Adrenal gland (tissue), 12 donors: Measurements from ENCODE around the gene IQSEC3. TPM values are rescaled to one million over a fixed set of nuclear protein-coding genes. Genes with fewer than 3 reads are reported as not detected.

Experiments used
- DNase-seq, 7 donors: peaks; one replicate each; pipeline ENCODE4 v3.0.0-alpha.2; 2019 to 2020
- H3K27ac ChIP-seq, 5 donors: fragments of 200-600 bp; sonication (generic) in 4 of 5; 1 replicate in 3 of 5; 2 replicates in 2 of 5; pipeline versions ENCODE4 v1.5.1 to v1.8.0; 2016 to 2020; ENCODE audit warnings: mild to moderate bottlenecking in 1 of 5
- H3K27me3 ChIP-seq: fragments of 200-600 bp; 2 replicates; pipeline ENCODE4 v1.8.0; 2021
- H3K36me3 ChIP-seq, 2 donors: fragments of 200-600 bp; replicated peaks in 1 of 2; 1 replicate in 1 of 2; 2 replicates in 1 of 2; pipeline versions ENCODE4 v1.5.1 to v1.8.0; 2018 to 2022
- H3K4me1 ChIP-seq, 2 donors: fragments of 200-600 bp; replicated peaks in 1 of 2; 1 replicate in 1 of 2; 2 replicates in 1 of 2; pipeline versions ENCODE4 v1.5.1 to v1.8.0; 2018 to 2021
- H3K4me3 ChIP-seq, 4 donors: fragments of 200-600 bp; sonication (generic) in 3 of 4; one replicate each; pipeline ENCODE4 v1.5.1; 2016 to 2018
- H3K9me3 ChIP-seq, 3 donors: fragments of 200-600 bp; sonication (generic) in 1 of 3; replicated peaks in 1 of 3; 1 replicate in 2 of 3; 2 replicates in 1 of 3; pipeline versions ENCODE4 v1.5.1 to v1.8.0; 2016 to 2021
- CTCF ChIP-seq, 6 experiments: fragments of 450-650 bp in 4 of 6; fragments of 200-600 bp in 2 of 6; sonication (generic) in 1 of 6; IDR thresholded peaks; 1 replicate in 5 of 6; 2 replicates in 1 of 6; pipeline versions ENCODE4 v1.5.1 to v1.8.0; 2016 to 2021; ENCODE audit warnings: antibody characterized with exemption in 6 of 6, mild to moderate bottlenecking in 2 of 6, moderate library complexity in 1 of 6
- POLR2A ChIP-seq, 2 donors: fragments of 450-650 bp; IDR thresholded peaks; one replicate each; pipeline ENCODE4 v1.6.1; 2017; ENCODE audit warnings: antibody characterized with exemption in 2 of 2, mild to moderate bottlenecking in 2 of 2, moderate library complexity in 1 of 2
- WGBS, 4 donors: extraction: QIAGEN DNeasy Blood & Tissue Kit in 2 of 4; methylation state at CpG; one replicate each; pipeline versions ENCODE4 v1.1.5 to v1.1.7; 2013 to 2017; 5-methylcytosine and 5-hydroxymethylcytosine counted together
- intact Hi-C, 2 donors: fragments of 100-400 bp; cut with DNase I; formaldehyde crosslinking; loops; one replicate each; pipeline versions ENCODE4 v1.14.1 to v1.15.0; 2022 to 2023
- polyA plus RNA-seq, 3 donors: library from polyadenylated mRNA; stranded (reverse); fragments of 200-250 nt in 2 of 3; fragments of 350-450 nt in 1 of 3; fragmentation: Illumina TruSeq in 1 of 3; extraction: RNeasy Lipid Tissue Mini Kit (QIAGEN cat#74804) in 1 of 3; gene quantifications; one replicate each; pipeline ENCODE4 v1.2.3, GENCODE V29; 2013 to 2014
- total RNA-seq, 9 donors: library from RNA; depleted of rRNA in 4 of 9; stranded (reverse); fragments of >200 nt in 4 of 9; fragments of 120-200 nt in 1 of 9; fragmentation: NEBNext Ultra II Directional in 1 of 9; extraction: Animal tissue kit (Norgen Biotek cat#: 25700) in 1 of 9; gene quantifications; one replicate each; pipeline versions ENCODE4 v1.1.0 to v1.2.4, GENCODE V29; 2013 to 2023
- donor health status: healthy with polysubstance abuse.
- donor health status: Bipolar disorder and iron deficiency.
- donor health status: DM: yes; HTN: yes; CAD: no.
- donor health status: DM: no; HTN: no; CAD: no.
- donor health status: DM: no; HTN: no; CAD: no.
- donor health status: DM: yes; HTN: yes; CAD: no.

The IQSEC3 gene
- total and polyA plus RNA-seq, 12 donors, result 0.13 to 6.3 (median 1.00) TPM

- 72 to 86% (median 79%) methylated on average over 4 to 5 of the region's 5 CpGs for WGBS, 4 donors
Observed at GRCh38 chr12:195156-195555, 128.6 kb downstream of the IQSEC3 start.

GRCh38 chr12:195951-196350, 129.4 kb downstream of the IQSEC3 start:
- H3K9me3 ChIP-seq, result no peaks in the 10 kb centered on the region
- no peak for TF ChIP-seq CTCF (IDR thresholded peaks at IDR 0.05)
- TF ChIP-seq POLR2A (IDR thresholded peaks at IDR 0.05), result no peak
- intact Hi-C loops, result no loop called here
- no peak overlapping the region for H3K4me3 ChIP-seq
- 67 to 90% (median 87%) methylated on average over 12 to 15 of the region's 15 CpGs for WGBS, 4 donors
- H3K27ac ChIP-seq, result no peak overlapping the region
- H3K27me3 ChIP-seq, result no peaks in the 10 kb centered on the region
- H3K4me1 ChIP-seq, result no peaks in the 10 kb centered on the region
- no peaks in the 10 kb centered on the region for H3K36me3 ChIP-seq
- DNase-seq, result no peak

More at GRCh38 chr12:195156-195555, 128.6 kb downstream of the IQSEC3 start:
- intact Hi-C loops, result no loop called here
- H3K27ac ChIP-seq, result no peak overlapping the region
- DNase-seq, result no peak
- H3K4me1 ChIP-seq, result no peaks in the 10 kb centered on the region
- no peaks in the 10 kb centered on the region for H3K9me3 ChIP-seq
- H3K36me3 ChIP-seq, result no peaks in the 10 kb centered on the region
- no peak for TF ChIP-seq CTCF (IDR thresholded peaks at IDR 0.05)
- TF ChIP-seq POLR2A (IDR thresholded peaks at IDR 0.05), result no peak
- no peaks in the 10 kb centered on the region for H3K27me3 ChIP-seq
- H3K4me3 ChIP-seq, result no peak overlapping the region

GRCh38 chr12:196436-196835, 129.9 kb downstream of the IQSEC3 start:
- intact Hi-C loops, result no loop called here
- H3K4me1 ChIP-seq, result no peaks in the 10 kb centered on the region
- WGBS, 4 donors, result 69 to 78% (median 75%) methylated on average over 4 of the region's 4 CpGs
- no peaks in the 10 kb centered on the region for H3K36me3 ChIP-seq
- no peaks in the 10 kb centered on the region for H3K27me3 ChIP-seq
- no peak overlapping the region for H3K27ac ChIP-seq
- no peak for DNase-seq
- no peak overlapping the region for H3K4me3 ChIP-seq
- no peaks in the 10 kb centered on the region for H3K9me3 ChIP-seq
- TF ChIP-seq CTCF (IDR thresholded peaks at IDR 0.05), result no peak
- no peak for TF ChIP-seq POLR2A (IDR thresholded peaks at IDR 0.05)

- no peak for DNase-seq
- Histone ChIP-seq H3K27me3 (no peaks in the 10 kb centered on the region), H3K4me3 (no peak overlapping the region), H3K9me3 (no peaks in the 10 kb centered on the region), H3K27ac (no peak overlapping the region), H3K4me1 (no peaks in the 10 kb centered on the region), H3K36me3 (no peaks in the 10 kb centered on the region)
- 77 to 82% (median 79%) methylated on average over 3 of the region's 3 CpGs for WGBS, 4 donors
- TF ChIP-seq POLR2A (IDR thresholded peaks at IDR 0.05), result no peak
- no peak for TF ChIP-seq CTCF (IDR thresholded peaks at IDR 0.05)
- intact Hi-C loops, result no loop called here
Observed at GRCh38 chr12:197347-197746, 130.8 kb downstream of the IQSEC3 start.
